Mucosa of descending colon (tissue), 3 donors: ENCODE measurements around the gene EMID1. TPM values are rescaled to one million over a fixed set of nuclear protein-coding genes. Genes with fewer than 3 reads are reported as not detected.

Experiments
- ATAC-seq: fragments of 200-7000 bp; cut with Tn5 transposase; one replicate; pipeline ENCODE4 v1.9.1; 2020; ENCODE audit warnings: mild to moderate bottlenecking, moderate library complexity
- DNase-seq, 3 donors: peaks; one replicate each; pipeline ENCODE4 v3.0.0-alpha.2; 2020
- H3K36me3 ChIP-seq: fragments of 200-600 bp; one replicate; pipeline ENCODE4 v1.8.0; 2021; ENCODE audit warnings: low read depth, mild to moderate bottlenecking
- H3K4me1 ChIP-seq: fragments of 200-600 bp; one replicate; pipeline ENCODE4 v1.8.0; 2021; ENCODE audit warnings: low read depth, mild to moderate bottlenecking
- H3K4me3 ChIP-seq: fragments of 200-600 bp; one replicate; pipeline ENCODE4 v1.8.0; 2021; ENCODE audit warnings: mild to moderate bottlenecking
- H3K9me3 ChIP-seq: fragments of 200-600 bp; one replicate; pipeline ENCODE4 v1.8.0; 2021; ENCODE audit warnings: mild to moderate bottlenecking
- CTCF ChIP-seq: fragments of 200-600 bp; IDR thresholded peaks from one replicate; pipeline ENCODE4 v1.8.0; 2022; ENCODE audit warnings: antibody characterized with exemption, mild to moderate bottlenecking
- intact Hi-C, 2 donors: fragments of 100-400 bp; cut with DNase I in 1 of 2; cut with micrococcal nuclease in 1 of 2; formaldehyde crosslinking; loops; one replicate each; pipeline versions ENCODE4 v1.11.0 to v1.11.1; 2022; cut with DNase I, micrococcal nuclease
- total RNA-seq, 3 donors: library from RNA; stranded (reverse); fragmentation: NEBNext Ultra II Directional in 2 of 3; extraction: Animal tissue kit (Norgen Biotek cat#: 25700) in 2 of 3; gene quantifications; one replicate each; pipeline versions ENCODE4 v1.2.1 to v1.2.4, GENCODE V29; 2021 to 2023
- donor health status: DM: no; HTN: no; CAD: no; lungs with moderate emphysema.
- donor health status: DM: no; HTN: no; CAD: no.
- donor health status: DM: no; HTN: yes; CAD: no.

The EMID1 gene
- total RNA-seq, 3 donors from 2014 or later = 1.6 to 4.3 (median 3.0) TPM

GRCh38 chr22:29254286-29254660 is 48.6 kb downstream of the EMID1 start:
- Histone ChIP-seq H3K36me3 (no peaks in the 10 kb centered on the region), H3K4me1 (no peaks in the 10 kb centered on the region), H3K4me3 (no peak overlapping the region), H3K9me3 (no peaks in the 10 kb centered on the region)
- intact Hi-C loops = no loop called here
- DNase-seq (no peak), ATAC-seq (no peak)
- no peak for TF ChIP-seq CTCF

- no peak for TF ChIP-seq CTCF
- intact Hi-C loops = no loop called here
- H3K36me3 ChIP-seq = no peaks in the 10 kb centered on the region
- H3K4me3 ChIP-seq = no peak overlapping the region
- no peak for ATAC-seq
- no peak for DNase-seq
- no peaks in the 10 kb centered on the region for H3K9me3 ChIP-seq
- no peaks in the 10 kb centered on the region for H3K4me1 ChIP-seq
Measured at GRCh38 chr22:29255064-29255621, 49.4 kb downstream of the EMID1 start.

- no peaks in the 10 kb centered on the region for H3K36me3 ChIP-seq
- intact Hi-C loops = no loop called here
- TF ChIP-seq CTCF = no peak
- no peaks in the 10 kb centered on the region for H3K9me3 ChIP-seq
- no peaks in the 10 kb centered on the region for H3K4me1 ChIP-seq
- no peak overlapping the region for H3K4me3 ChIP-seq
- DNase-seq = no peak
- ATAC-seq = no peak
Measured at GRCh38 chr22:29256606-29257325, 51.1 kb downstream of the EMID1 start.

GRCh38 chr22:29257751-29258181 is 52.1 kb downstream of the EMID1 start:
- ATAC-seq (no peak), DNase-seq (no peak)
- H3K4me3 ChIP-seq = no peak overlapping the region
- H3K9me3 ChIP-seq = no peaks in the 10 kb centered on the region
- intact Hi-C loops = no loop called here
- H3K4me1 ChIP-seq = no peaks in the 10 kb centered on the region
- TF ChIP-seq CTCF = no peak
- H3K36me3 ChIP-seq = no peaks in the 10 kb centered on the region

- no peaks in the 10 kb centered on the region for H3K36me3 ChIP-seq
- DNase-seq = no peak
- H3K4me1 ChIP-seq = no peaks in the 10 kb centered on the region
- ATAC-seq = no peak
- no peaks in the 10 kb centered on the region for H3K9me3 ChIP-seq
- no peak for TF ChIP-seq CTCF
- H3K4me3 ChIP-seq = no peak overlapping the region
- intact Hi-C loops = no loop called here
Measured at GRCh38 chr22:29258407-29259252, 52.9 kb downstream of the EMID1 start.
